ENCODE results near the gene RCOR1. TPM values are rescaled to one million over a fixed set of nuclear protein-coding genes. Genes with fewer than 3 reads are reported as not detected.

The RCOR1 gene
- total RNA-seq, 1 donor from 2014 or later: 4.7 TPM

DNA sequence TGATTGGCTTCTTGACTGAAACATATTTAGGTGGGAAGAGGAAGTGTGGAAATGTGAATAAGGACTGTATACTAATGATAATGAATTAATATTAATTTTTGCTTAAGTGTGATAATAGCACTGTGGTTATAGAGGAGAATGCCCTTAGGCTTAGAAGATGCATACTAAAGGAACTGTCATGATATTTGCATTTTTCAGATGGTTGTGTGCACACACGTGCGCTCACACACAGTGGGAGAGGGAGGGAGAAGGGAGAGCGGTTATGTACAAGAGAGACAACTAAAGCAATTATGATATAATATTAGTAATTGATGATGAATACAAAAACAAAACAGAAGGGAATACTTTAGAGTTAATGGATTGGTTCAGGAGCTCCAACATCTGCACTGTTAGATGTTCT lies 54.2 kb downstream of the RCOR1 start:
- Histone ChIP-seq H3K27ac (no peak overlapping the region), H3K4me1 (no peaks in the 10 kb centered on the region), H3K36me3 (no peaks in the 10 kb centered on the region), H3K27me3 (no peaks in the 10 kb centered on the region), H3K4me3 (no peak overlapping the region), H3K9me3 (no peaks in the 10 kb centered on the region)
- TF ChIP-seq, protein P1, sequence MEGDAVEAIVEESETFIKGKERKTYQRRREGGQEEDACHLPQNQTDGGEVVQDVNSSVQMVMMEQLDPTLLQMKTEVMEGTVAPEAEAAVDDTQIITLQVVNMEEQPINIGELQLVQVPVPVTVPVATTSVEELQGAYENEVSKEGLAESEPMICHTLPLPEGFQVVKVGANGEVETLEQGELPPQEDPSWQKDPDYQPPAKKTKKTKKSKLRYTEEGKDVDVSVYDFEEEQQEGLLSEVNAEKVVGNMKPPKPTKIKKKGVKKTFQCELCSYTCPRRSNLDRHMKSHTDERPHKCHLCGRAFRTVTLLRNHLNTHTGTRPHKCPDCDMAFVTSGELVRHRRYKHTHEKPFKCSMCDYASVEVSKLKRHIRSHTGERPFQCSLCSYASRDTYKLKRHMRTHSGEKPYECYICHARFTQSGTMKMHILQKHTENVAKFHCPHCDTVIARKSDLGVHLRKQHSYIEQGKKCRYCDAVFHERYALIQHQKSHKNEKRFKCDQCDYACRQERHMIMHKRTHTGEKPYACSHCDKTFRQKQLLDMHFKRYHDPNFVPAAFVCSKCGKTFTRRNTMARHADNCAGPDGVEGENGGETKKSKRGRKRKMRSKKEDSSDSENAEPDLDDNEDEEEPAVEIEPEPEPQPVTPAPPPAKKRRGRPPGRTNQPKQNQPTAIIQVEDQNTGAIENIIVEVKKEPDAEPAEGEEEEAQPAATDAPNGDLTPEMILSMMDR (IDR thresholded peaks at IDR 0.05): no peak
- intact Hi-C loops (cut with DNase I): no loop called here
- DNase-seq (ENCODE audit: low spot score in 2 of 2): no peak

GRCh38 chr14:102652194-102652593 lies 59.7 kb downstream of the RCOR1 start:
- Histone ChIP-seq H3K27ac (no peak overlapping the region), H3K4me3 (no peak overlapping the region), H3K4me1 (no peaks in the 10 kb centered on the region), H3K36me3 (no peaks in the 10 kb centered on the region), H3K9me3 (no peaks in the 10 kb centered on the region), H3K27me3 (no peaks in the 10 kb centered on the region)
- TF ChIP-seq, protein P1 (IDR thresholded peaks at IDR 0.05): no peak
- intact Hi-C loops (cut with DNase I): no loop called here
- DNase-seq (ENCODE audit: low spot score in 2 of 2): no peak

DNA sequence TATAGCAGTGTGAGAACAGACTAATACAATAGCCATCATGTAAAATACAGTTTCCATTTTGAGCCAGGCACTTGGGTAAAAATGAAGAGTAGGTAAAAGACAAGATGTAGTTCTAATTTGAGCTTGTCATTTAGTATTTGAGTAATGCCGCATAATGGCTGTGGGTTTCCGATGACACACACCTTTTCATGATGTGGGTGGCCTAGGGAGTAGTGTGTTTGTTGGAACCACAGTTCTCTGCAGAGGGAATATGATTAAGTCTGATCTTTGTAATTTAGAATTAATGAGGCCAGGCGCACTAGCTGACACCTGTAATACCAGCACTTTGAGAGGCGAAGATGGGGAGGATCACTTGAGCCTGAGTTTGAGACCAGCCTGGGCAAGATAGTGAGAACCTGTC lies 61.8 kb downstream of the RCOR1 start:
- TF ChIP-seq, protein P1 (IDR thresholded peaks at IDR 0.05): no peak
- H3K27ac ChIP-seq: no peak overlapping the region
- H3K27me3 ChIP-seq: no peaks in the 10 kb centered on the region
- no peak overlapping the region for H3K4me3 ChIP-seq
- H3K9me3 ChIP-seq: no peaks in the 10 kb centered on the region
- no peaks in the 10 kb centered on the region for H3K4me1 ChIP-seq
- intact Hi-C loops (cut with DNase I): no loop called here
- no peaks in the 10 kb centered on the region for H3K36me3 ChIP-seq
- no peak for DNase-seq (ENCODE audit: low spot score in 2 of 2)

- Histone ChIP-seq H3K4me3 (no peak overlapping the region), H3K9me3 (no peaks in the 10 kb centered on the region), H3K4me1 (no peaks in the 10 kb centered on the region), H3K27me3 (no peaks in the 10 kb centered on the region), H3K36me3 (no peaks in the 10 kb centered on the region), H3K27ac (no peak overlapping the region)
- TF ChIP-seq, protein P1 (IDR thresholded peaks at IDR 0.05): no peak
- no peak for DNase-seq (ENCODE audit: low spot score in 2 of 2)
- intact Hi-C loops (cut with DNase I): no loop called here
These were observed 62.7 kb downstream of the RCOR1 start for GRCh38 chr14:102655137-102655536.

DNA sequence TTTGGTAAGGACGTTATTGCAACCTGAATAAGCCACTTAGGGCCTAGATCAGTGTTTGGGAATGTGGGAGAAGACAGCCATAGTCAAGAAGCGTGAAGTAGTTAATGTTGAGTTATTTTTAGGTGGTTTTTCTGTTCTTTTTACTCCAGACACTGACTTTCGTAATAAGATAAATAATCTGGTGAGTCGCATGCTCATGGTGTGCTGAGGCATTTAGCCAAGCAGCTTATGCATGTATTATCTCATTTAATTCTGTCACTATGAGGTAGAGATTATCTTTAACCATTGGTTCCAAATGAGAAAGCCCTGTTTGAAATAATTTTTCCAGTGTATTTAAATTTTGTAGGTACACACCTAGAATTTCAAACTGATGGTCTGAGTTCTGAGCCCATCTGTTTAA lies 67.3 kb downstream of the RCOR1 start:
- DNase-seq (ENCODE audit: low spot score in 2 of 2): no peak
- no peak overlapping the region for H3K4me3 ChIP-seq
- H3K27me3 ChIP-seq: no peaks in the 10 kb centered on the region
- no peaks in the 10 kb centered on the region for H3K4me1 ChIP-seq
- no peaks in the 10 kb centered on the region for H3K9me3 ChIP-seq
- H3K36me3 ChIP-seq: no peaks in the 10 kb centered on the region
- TF ChIP-seq, protein P1 (IDR thresholded peaks at IDR 0.05): no peak
- H3K27ac ChIP-seq: no peak overlapping the region
- intact Hi-C loops (cut with DNase I): no loop called here

DNA sequence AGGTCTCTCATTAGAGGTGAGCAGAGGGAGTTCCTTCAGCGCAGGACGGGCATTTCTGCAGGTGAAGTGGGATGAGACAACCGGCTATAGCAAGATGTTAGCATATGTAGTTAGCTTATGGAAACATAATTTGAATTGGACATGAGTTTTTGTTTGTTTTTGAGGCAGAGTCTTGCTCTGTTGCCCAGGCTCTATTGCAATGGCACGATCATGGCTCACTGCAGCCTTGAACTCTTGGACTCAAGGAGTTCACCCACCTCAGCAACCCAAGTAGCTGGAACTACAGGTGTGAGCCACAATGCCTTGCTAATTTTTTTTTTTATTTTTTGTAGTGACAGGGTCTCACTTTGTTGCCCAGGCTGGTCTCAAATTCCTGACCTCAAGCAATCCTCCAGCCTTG lies 69.2 kb downstream of the RCOR1 start:
- no peak for DNase-seq (ENCODE audit: low spot score in 2 of 2)
- H3K9me3 ChIP-seq: no peaks in the 10 kb centered on the region
- no peaks in the 10 kb centered on the region for H3K36me3 ChIP-seq
- H3K4me3 ChIP-seq: no peak overlapping the region
- no peaks in the 10 kb centered on the region for H3K4me1 ChIP-seq
- no peak overlapping the region for H3K27ac ChIP-seq
- TF ChIP-seq, protein P1 (IDR thresholded peaks at IDR 0.05): no peak
- H3K27me3 ChIP-seq: no peaks in the 10 kb centered on the region
- intact Hi-C loops (cut with DNase I): no loop called here

Data from ascending aorta (tissue), 2 donors.